WTC11 (cell line): ENCODE data around the gene SRSF11. TPM values are rescaled to one million over a fixed set of nuclear protein-coding genes. Genes with fewer than 3 reads are reported as not detected.

Experiments
- AR ChIP-seq: fragments of 250-450 bp; sonication (Bioruptor Pico); IDR thresholded peaks from 2 replicates; pipeline ENCODE4 v1.9.0; 2021; ENCODE audit warnings: mild to moderate bottlenecking
- ETV6 ChIP-seq: sonication (generic); formaldehyde crosslinking; IDR thresholded peaks from 2 replicates; pipeline ENCODE4 v1.8.1; 2022; ENCODE audit warnings: mild to moderate bottlenecking, missing genetic modification reagents
- FOXP4 ChIP-seq: sonication (generic); formaldehyde crosslinking; IDR thresholded peaks from 2 replicates; pipeline ENCODE4 v1.8.0; 2022; ENCODE audit warnings: mild to moderate bottlenecking, missing genetic modification reagents
- PRDM15 ChIP-seq: sonication (generic); formaldehyde crosslinking; IDR thresholded peaks from 2 replicates; pipeline ENCODE4 v1.8.0; 2022; ENCODE audit warnings: missing genetic modification reagents
- SP1 ChIP-seq: sonication (generic); formaldehyde crosslinking; conservative IDR thresholded peaks from 2 replicates; pipeline ENCODE4 v1.8.1; 2022; ENCODE audit warnings: missing genetic modification reagents
- STAT6 ChIP-seq: sonication (generic); formaldehyde crosslinking; conservative IDR thresholded peaks from 2 replicates; pipeline ENCODE4 v1.8.1; 2023; ENCODE audit warnings: mild to moderate bottlenecking, low read depth, missing genetic modification reagents, moderate library complexity
- TCF7 ChIP-seq: sonication (generic); formaldehyde crosslinking; IDR thresholded peaks from 2 replicates; pipeline ENCODE4 v1.8.0; 2022; ENCODE audit warnings: mild to moderate bottlenecking, low read depth, missing genetic modification reagents, moderate library complexity
- TEAD1 ChIP-seq: sonication (generic); formaldehyde crosslinking; IDR thresholded peaks from 2 replicates; pipeline ENCODE4 v1.8.0; 2022; ENCODE audit warnings: mild to moderate bottlenecking, missing genetic modification reagents
- TEAD4 ChIP-seq: sonication (generic); formaldehyde crosslinking; IDR thresholded peaks from 2 replicates; pipeline ENCODE4 v1.8.0; 2022; ENCODE audit warnings: mild to moderate bottlenecking, missing genetic modification reagents
- USF1 ChIP-seq: sonication (generic); formaldehyde crosslinking; IDR thresholded peaks from 2 replicates; pipeline ENCODE4 v1.8.0; 2022; ENCODE audit warnings: mild to moderate bottlenecking, missing genetic modification reagents
- ZBTB43 ChIP-seq: sonication (generic); formaldehyde crosslinking; IDR thresholded peaks from 2 replicates; pipeline ENCODE4 v1.8.1; 2023; ENCODE audit warnings: mild to moderate bottlenecking, missing genetic modification reagents
- ZMAT4 ChIP-seq: fragments of 250-450 bp; sonication (Bioruptor Pico); IDR thresholded peaks from 2 replicates; pipeline ENCODE4 v1.9.0; 2021; ENCODE audit warnings: mild to moderate bottlenecking
- ZNF121 ChIP-seq: sonication (generic); formaldehyde crosslinking; IDR thresholded peaks from 2 replicates; pipeline ENCODE4 v1.8.0; 2023; ENCODE audit warnings: missing genetic modification reagents
- ZNF138 ChIP-seq: sonication (generic); formaldehyde crosslinking; conservative IDR thresholded peaks from 2 replicates; pipeline ENCODE4 v1.8.1; 2022; ENCODE audit warnings: mild to moderate bottlenecking, moderate library complexity, missing genetic modification reagents
- ZNF232 ChIP-seq: sonication (generic); formaldehyde crosslinking; IDR thresholded peaks from 2 replicates; pipeline ENCODE4 v1.8.0; 2022; ENCODE audit warnings: mild to moderate bottlenecking, missing genetic modification reagents
- ZNF396 ChIP-seq: fragments of 250-450 bp; sonication (Bioruptor Pico); IDR thresholded peaks from 2 replicates; pipeline ENCODE4 v1.8.0; 2021; ENCODE audit warnings: mild to moderate bottlenecking, moderate library complexity, borderline replicate concordance
- total RNA-seq: library from RNA; stranded (reverse); gene quantifications from 3 replicates; pipeline ENCODE4 v1.2.3, GENCODE V29; 2021
- TF ChIP-seq, protein P1 (sequence below): sonication (generic); formaldehyde crosslinking; IDR thresholded peaks from 2 replicates; pipeline ENCODE4 v1.8.1; 2023; ENCODE audit warnings: mild to moderate bottlenecking, missing genetic modification reagents

SRSF11 gene
- total RNA-seq, 1 experiment from 2014 or later: 193 TPM

DNA sequence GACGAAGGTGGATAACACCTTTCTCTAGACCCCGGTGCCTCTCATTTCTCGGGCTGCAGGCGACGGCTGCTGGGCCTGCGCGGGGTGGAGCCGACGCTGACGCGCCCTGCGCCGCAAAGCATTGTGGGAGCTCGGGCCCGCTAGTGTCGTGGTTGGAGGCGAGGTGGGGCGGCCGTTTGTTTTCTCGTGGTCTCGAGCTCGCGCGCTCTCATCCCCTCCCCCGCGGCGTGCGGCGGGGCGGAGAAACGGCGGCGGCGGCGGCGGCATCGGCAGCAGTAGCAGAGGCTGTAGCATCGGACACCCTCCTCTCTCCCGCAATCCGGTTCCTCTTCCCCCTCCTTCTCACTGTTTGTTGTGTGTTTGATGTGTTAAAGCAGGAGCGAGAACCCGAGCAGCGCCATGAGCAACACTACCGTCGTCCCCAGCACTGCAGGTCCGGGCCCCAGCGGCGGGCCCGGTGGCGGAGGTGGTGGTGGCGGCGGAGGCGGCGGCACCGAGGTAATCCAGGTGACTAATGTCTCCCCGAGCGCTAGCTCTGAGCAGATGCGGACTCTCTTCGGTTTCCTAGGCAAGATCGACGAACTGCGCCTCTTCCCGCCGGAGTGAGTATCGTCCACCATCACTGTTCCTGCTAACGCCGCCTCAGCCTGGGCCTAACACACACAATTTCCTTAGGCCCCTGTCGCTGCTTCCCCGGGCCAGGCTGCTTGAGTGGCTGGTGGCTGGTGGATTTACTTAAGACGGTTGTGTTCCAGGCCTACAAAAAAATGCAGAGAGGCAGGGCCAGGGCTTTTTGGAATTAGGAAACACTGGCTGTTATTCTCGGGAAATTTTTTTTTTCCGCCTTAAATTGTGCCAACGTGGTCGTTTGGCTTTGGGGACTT lies at the start of gene SRSF11 (continued):
- TF ChIP-seq AR (CRISPR knock-in tag) (peak; percentile 43; the same call in 1 of the 2 replicates), STAT6 (CRISPR knock-in tag) (no peak), ETV6 (CRISPR knock-in tag) (peak; percentile 80), ZNF396 (CRISPR knock-in tag) (no peak), SP1 (CRISPR knock-in tag) (peak; percentile 80), ZMAT4 (CRISPR knock-in tag) (no peak), TCF7 (CRISPR knock-in tag) (0 out of 2 replicates have a peak, but pooled peaks have one; percentile 58), FOXP4 (CRISPR knock-in tag) (no peak), ZBTB43 (CRISPR knock-in tag) (no peak), TEAD1 (CRISPR knock-in tag) (peak; percentile 58; the same call in 1 of the 2 replicates), PRDM15 (CRISPR knock-in tag) (no peak), ZNF121 (no peak), TEAD4 (CRISPR knock-in tag) (no peak), USF1 (CRISPR knock-in tag) (no peak), ZNF232 (no peak), ZNF138 (no peak)
- TF ChIP-seq, protein P1, sequence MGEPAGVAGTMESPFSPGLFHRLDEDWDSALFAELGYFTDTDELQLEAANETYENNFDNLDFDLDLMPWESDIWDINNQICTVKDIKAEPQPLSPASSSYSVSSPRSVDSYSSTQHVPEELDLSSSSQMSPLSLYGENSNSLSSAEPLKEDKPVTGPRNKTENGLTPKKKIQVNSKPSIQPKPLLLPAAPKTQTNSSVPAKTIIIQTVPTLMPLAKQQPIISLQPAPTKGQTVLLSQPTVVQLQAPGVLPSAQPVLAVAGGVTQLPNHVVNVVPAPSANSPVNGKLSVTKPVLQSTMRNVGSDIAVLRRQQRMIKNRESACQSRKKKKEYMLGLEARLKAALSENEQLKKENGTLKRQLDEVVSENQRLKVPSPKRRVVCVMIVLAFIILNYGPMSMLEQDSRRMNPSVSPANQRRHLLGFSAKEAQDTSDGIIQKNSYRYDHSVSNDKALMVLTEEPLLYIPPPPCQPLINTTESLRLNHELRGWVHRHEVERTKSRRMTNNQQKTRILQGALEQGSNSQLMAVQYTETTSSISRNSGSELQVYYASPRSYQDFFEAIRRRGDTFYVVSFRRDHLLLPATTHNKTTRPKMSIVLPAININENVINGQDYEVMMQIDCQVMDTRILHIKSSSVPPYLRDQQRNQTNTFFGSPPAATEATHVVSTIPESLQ (CRISPR knock-in tag): no peak
